Breast epithelium (tissue), 4 donors: ENCODE results near the gene RAB22A. TPM values are rescaled to one million over a fixed set of nuclear protein-coding genes. Genes with fewer than 3 reads are reported as not detected.

Experiments
- DNase-seq, 2 donors: peaks; one replicate each; pipeline ENCODE4 v3.0.0-alpha.2; 2019; ENCODE audit warnings: low spot score in 2 of 2
- H3K27ac ChIP-seq, 2 donors: fragments of 200-600 bp; sonication (generic) in 1 of 2; one replicate each; pipeline ENCODE4 v1.5.1; 2016 to 2019; ENCODE audit warnings: mild to moderate bottlenecking in 1 of 2
- H3K27me3 ChIP-seq, 2 donors: fragments of 200-600 bp; sonication (generic) in 1 of 2; one replicate each; pipeline versions ENCODE4 v1.5.1 to v1.6.0; 2017 to 2019; ENCODE audit warnings: control low read depth in 1 of 2, mild to moderate bottlenecking in 1 of 2
- H3K36me3 ChIP-seq: fragments of 200-600 bp; one replicate; pipeline ENCODE4 v1.5.1; 2019
- H3K4me1 ChIP-seq, 2 donors: fragments of 200-600 bp; sonication (generic); one replicate each; pipeline ENCODE4 v1.5.1; 2016 to 2019; ENCODE audit warnings: control low read depth in 1 of 2
- H3K4me3 ChIP-seq, 3 donors: fragments of 200-600 bp; sonication (generic); 1 replicate in 2 of 3; 2 replicates in 1 of 3; pipeline ENCODE4 v1.5.1; 2016 to 2019; ENCODE audit warnings: mild to moderate bottlenecking in 3 of 3, moderate library complexity in 2 of 3
- H3K9me3 ChIP-seq, 2 donors: fragments of 200-600 bp; sonication (generic) in 1 of 2; one replicate each; pipeline ENCODE4 v1.5.1; 2016 to 2019; ENCODE audit warnings: control low read depth in 1 of 2
- POLR2A ChIP-seq: fragments of 450-650 bp; IDR thresholded peaks from one replicate; pipeline ENCODE4 v1.6.1; 2016; ENCODE audit warnings: antibody characterized with exemption, mild to moderate bottlenecking, moderate library complexity
- POLR2AphosphoS5 ChIP-seq, 3 donors: sonication (generic); formaldehyde crosslinking; IDR thresholded peaks; one replicate each; pipeline ENCODE4 v1.6.1; 2017; ENCODE audit warnings: antibody characterized with exemption in 3 of 3
- intact Hi-C: fragments of 100-400 bp; cut with DNase I; formaldehyde crosslinking; loops from one replicate; pipeline ENCODE4 v1.15.1; 2023; ENCODE audit warnings: low total_unique reads
- total RNA-seq, 3 donors: library from RNA; depleted of rRNA; stranded (reverse); fragments of >200 nt; gene quantifications; one replicate each; pipeline ENCODE4 v1.1.0, GENCODE V29; 2016
- TF ChIP-seq, protein P1 (sequence below), 3 donors: fragments of 450-650 bp; IDR thresholded peaks; one replicate each; pipeline ENCODE4 v1.5.1; 2016 to 2017; ENCODE audit warnings: antibody characterized with exemption in 3 of 3, mild to moderate bottlenecking in 3 of 3, moderate library complexity in 3 of 3

The RAB22A gene
- total RNA-seq, 3 donors from 2014 or later, result 17.7 to 22.4 (median 22.2) TPM

DNA sequence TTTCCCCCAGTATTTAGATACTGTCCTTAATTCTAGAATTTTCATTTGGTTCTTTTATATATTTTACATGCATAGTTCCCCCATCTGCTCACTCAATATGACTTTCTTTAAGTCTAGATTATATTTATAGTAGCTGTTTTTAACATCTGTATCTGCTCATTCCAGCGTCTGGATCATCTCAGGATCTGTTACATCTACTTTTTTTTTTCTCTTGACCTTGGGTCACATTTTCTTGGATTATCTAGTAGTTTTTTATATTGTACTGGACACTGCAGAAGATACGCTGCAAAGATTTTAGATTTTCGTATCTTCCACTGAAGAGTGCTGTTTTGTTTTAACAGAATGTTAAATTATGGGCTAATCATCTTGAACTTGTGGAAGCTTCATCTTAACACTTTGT lies 20.7 kb downstream of the RAB22A start:
- H3K4me1 ChIP-seq, result no peaks in the 10 kb centered on the region
- DNase-seq, result no peak
- H3K27me3 ChIP-seq, result no peaks in the 10 kb centered on the region
- intact Hi-C loops, result no loop called here
- no peak overlapping the region for H3K4me3 ChIP-seq
- H3K9me3 ChIP-seq, result no peaks in the 10 kb centered on the region
- no peak overlapping the region for H3K27ac ChIP-seq
- TF ChIP-seq POLR2A (no peak), POLR2AphosphoS5 (IDR thresholded peaks at IDR 0.05) (no peak)
- TF ChIP-seq, protein P1, sequence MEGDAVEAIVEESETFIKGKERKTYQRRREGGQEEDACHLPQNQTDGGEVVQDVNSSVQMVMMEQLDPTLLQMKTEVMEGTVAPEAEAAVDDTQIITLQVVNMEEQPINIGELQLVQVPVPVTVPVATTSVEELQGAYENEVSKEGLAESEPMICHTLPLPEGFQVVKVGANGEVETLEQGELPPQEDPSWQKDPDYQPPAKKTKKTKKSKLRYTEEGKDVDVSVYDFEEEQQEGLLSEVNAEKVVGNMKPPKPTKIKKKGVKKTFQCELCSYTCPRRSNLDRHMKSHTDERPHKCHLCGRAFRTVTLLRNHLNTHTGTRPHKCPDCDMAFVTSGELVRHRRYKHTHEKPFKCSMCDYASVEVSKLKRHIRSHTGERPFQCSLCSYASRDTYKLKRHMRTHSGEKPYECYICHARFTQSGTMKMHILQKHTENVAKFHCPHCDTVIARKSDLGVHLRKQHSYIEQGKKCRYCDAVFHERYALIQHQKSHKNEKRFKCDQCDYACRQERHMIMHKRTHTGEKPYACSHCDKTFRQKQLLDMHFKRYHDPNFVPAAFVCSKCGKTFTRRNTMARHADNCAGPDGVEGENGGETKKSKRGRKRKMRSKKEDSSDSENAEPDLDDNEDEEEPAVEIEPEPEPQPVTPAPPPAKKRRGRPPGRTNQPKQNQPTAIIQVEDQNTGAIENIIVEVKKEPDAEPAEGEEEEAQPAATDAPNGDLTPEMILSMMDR (IDR thresholded peaks at IDR 0.05), result no peak
- no peaks in the 10 kb centered on the region for H3K36me3 ChIP-seq

DNA sequence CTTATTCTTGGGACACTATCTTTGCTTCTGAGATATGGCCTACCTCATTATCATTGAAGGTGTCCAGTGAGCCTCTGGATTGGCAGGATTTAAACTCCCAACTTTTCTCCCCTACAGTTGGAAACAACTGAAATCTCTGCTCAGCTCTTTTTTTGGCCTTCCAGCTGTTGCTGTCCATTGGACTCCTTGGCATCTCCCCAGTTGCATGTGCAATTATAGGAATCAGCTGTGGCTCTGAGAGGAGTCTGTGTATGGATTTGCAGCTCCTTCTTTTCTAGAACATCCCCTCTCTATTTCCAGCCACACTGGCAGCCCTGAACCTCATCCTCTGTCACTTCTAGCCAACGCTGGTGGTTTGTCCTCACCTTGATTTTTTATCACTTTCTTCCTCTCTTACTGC lies 21.2 kb downstream of the RAB22A start:
- intact Hi-C loops, result no loop called here
- TF ChIP-seq POLR2A (no peak), POLR2AphosphoS5 (IDR thresholded peaks at IDR 0.05) (no peak)
- TF ChIP-seq, protein P1 (IDR thresholded peaks at IDR 0.05), result no peak
- no peak for DNase-seq
- H3K27ac ChIP-seq, result no peak overlapping the region
- H3K4me3 ChIP-seq, result no peak overlapping the region
- no peaks in the 10 kb centered on the region for H3K9me3 ChIP-seq
- H3K36me3 ChIP-seq, result no peaks in the 10 kb centered on the region
- H3K4me1 ChIP-seq, result no peaks in the 10 kb centered on the region
- no peaks in the 10 kb centered on the region for H3K27me3 ChIP-seq

DNA sequence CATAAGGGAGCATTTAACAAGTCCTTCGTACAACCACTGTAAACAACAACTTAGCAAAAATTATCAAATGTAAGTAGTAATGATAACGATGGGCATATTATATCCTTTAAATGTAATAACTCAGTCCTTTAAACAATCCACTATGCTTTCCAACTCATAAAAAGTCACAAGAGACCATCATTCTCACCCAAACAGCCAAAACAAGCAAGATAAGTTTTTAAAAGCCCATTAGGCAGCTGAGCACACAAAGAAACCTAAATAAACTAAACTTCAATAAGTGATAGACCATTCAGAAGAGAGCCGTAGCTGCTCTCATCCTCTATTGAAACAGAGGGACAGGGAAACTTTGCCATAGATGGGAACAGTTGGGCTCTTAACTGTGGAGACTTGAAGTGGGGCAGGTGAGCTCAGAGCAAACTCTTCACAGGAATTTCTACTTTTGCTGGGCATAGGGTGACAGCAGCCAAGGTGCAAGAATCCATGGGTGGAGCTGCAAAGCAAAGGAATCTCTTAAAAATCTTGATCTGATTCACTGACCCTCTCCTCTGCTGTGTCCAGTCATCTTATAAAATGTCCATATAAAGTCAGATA lies 22.5 kb downstream of the RAB22A start:
- no peaks in the 10 kb centered on the region for H3K9me3 ChIP-seq
- intact Hi-C loops, result no loop called here
- H3K27me3 ChIP-seq, result no peaks in the 10 kb centered on the region
- H3K4me3 ChIP-seq, result no peak overlapping the region
- TF ChIP-seq, protein P1 (IDR thresholded peaks at IDR 0.05), result no peak
- TF ChIP-seq POLR2A (no peak), POLR2AphosphoS5 (IDR thresholded peaks at IDR 0.05) (no peak)
- DNase-seq, result no peak
- no peaks in the 10 kb centered on the region for H3K36me3 ChIP-seq
- H3K27ac ChIP-seq, result no peak overlapping the region
- H3K4me1 ChIP-seq, result no peaks in the 10 kb centered on the region

DNA sequence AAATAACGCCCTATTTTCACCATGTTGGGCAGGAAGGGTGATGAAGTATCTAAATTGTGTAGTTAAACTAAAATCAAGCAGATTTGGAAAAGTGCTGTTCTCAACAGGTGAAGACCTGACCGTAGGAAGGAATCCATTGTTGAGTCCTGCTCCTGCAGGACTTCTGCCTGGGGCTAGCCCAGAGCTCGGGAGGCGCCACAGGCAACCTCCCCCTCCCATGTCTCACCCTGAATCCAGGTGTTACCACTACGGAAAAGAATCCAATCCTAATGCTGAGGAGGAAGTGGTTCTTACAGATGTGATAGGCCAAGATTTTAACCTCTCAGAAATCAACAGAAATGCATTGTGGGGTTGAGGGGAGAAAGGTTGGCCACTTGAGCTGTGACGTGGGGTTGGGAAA lies 30.2 kb downstream of the RAB22A start:
- Histone ChIP-seq H3K4me1 (no peaks in the 10 kb centered on the region), H3K36me3 (peaks cover 5% of the 10 kb centered on the region), H3K4me3 (no peak overlapping the region), H3K27ac (no peak overlapping the region), H3K9me3 (no peaks in the 10 kb centered on the region), H3K27me3 (no peaks in the 10 kb centered on the region)
- intact Hi-C loops, result no loop called here
- DNase-seq, result no peak
- TF ChIP-seq, protein P1 (IDR thresholded peaks at IDR 0.05), result no peak
- TF ChIP-seq POLR2A, result no peak
- TF ChIP-seq POLR2AphosphoS5 (IDR thresholded peaks at IDR 0.05), result no peak

DNA sequence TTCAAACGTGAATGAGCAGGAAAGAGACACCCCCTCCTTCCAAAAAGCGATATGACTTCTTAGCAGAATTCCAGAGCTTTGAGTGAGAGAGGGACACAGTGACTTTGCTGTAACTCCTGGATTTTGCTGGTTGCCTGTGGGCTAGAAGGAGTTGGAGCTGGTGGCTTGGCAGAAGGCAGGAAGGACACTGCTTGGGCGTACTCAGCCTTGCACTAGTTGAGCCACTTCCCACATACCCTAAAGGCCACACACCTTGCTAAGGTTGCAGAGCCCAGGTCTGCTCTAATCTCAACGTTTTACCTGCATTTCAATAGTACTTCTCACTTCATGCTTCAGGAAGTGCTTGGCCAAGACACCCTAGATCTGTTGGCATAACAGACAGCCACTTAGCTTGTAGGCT lies 30.6 kb downstream of the RAB22A start:
- no peaks in the 10 kb centered on the region for H3K4me1 ChIP-seq
- H3K36me3 ChIP-seq, result peaks cover 6% of the 10 kb centered on the region
- H3K27me3 ChIP-seq, result no peaks in the 10 kb centered on the region
- no peak overlapping the region for H3K27ac ChIP-seq
- intact Hi-C loops, result no loop called here
- TF ChIP-seq POLR2A, result no peak
- H3K9me3 ChIP-seq, result no peaks in the 10 kb centered on the region
- no peak for DNase-seq
- no peak overlapping the region for H3K4me3 ChIP-seq

DNA sequence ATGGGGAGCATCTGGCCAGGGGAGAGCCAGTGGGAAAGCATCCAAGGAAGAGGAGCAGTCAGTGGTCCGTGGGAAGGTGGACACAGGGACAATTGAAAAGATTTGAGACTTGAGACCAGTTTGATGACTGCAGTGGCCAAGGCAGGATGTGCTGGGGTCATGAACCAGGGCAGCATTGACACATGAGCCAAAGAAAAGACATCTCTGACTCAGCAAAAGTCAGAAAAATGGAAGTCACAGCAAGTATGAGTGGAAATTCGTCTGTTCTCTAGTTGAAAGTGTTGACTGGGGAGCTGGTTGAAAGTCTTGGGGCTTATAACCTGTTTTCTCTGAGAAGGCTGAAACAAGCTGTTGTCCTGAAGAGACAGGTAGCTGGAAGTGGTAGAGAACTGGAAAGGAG lies 31.3 kb downstream of the RAB22A start:
- intact Hi-C loops, result no loop called here
- DNase-seq, result no peak
- H3K9me3 ChIP-seq, result no peaks in the 10 kb centered on the region
- no peak overlapping the region for H3K4me3 ChIP-seq
- H3K27ac ChIP-seq, result no peak overlapping the region
- peaks cover 13% of the 10 kb centered on the region for H3K36me3 ChIP-seq
- H3K27me3 ChIP-seq, result no peaks in the 10 kb centered on the region
- TF ChIP-seq POLR2A, result no peak
- TF ChIP-seq POLR2AphosphoS5 (IDR thresholded peaks at IDR 0.05), result no peak
- TF ChIP-seq, protein P1 (IDR thresholded peaks at IDR 0.05), result no peak
- H3K4me1 ChIP-seq, result no peaks in the 10 kb centered on the region
